ENCODE data around the gene PTPMT1. TPM values are rescaled to one million over a fixed set of nuclear protein-coding genes. Genes with fewer than 3 reads are reported as not detected.
A peak's percentile ranks its signal among the peaks of the same experiment; 100 is the strongest.

PTPMT1 gene
- total RNA-seq, 2 experiments from 2014 or later, result 46.9 to 49.2 TPM

DNA sequence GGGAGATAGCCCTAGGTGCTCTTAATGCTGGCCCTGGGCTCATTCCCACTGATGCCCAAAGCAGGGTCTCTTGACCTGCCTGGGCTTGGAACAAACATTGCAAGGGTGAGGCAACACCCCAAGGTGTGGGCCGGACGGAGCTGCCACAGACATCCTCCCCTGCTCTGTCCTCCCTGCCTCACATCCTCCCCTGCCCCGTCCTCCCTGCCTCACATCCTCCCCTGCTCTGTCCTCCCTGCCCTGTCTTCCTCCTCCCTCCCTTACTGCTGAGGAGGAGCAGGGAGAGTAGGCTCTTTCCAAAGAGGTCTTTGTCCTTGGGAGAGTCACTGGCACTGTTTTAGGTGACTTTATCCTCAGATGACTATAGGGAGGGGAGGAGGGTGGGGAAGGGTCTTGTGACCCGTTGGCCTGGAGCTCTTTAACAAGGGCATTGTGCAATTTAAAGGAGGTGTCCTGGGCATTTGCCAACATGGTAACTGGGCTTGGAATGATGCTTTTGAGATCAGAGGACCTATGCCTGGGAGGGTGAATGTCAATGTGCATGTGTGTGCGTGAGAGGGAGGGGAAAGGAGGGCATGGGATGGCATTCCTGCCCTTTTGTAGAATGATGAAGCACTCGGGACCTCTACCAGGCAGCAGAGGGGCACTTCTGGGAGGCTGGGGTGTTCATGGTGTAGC, 21.8 kb downstream of the PTPMT1 start:
- intact Hi-C loops (cut with micrococcal nuclease), result no loop called here
- peaks cover 3% of the 10 kb centered on the region for H3K27me3 Mint-ChIP-seq (ENCODE audit: low read depth)
- no peak overlapping the region for H3K4me3 Mint-ChIP-seq
- H3K36me3 Mint-ChIP-seq (ENCODE audit: low read depth), result peaks cover 20% of the 10 kb centered on the region
- DNase-seq, result no peak
- no peak overlapping the region for H3K27ac Mint-ChIP-seq
- CTCF ChIA-PET, result no interaction called here
- no peaks in the 10 kb centered on the region for H3K9me3 Mint-ChIP-seq
- peaks cover 6% of the 10 kb centered on the region for H3K4me1 Mint-ChIP-seq (ENCODE audit: low read depth)

DNA sequence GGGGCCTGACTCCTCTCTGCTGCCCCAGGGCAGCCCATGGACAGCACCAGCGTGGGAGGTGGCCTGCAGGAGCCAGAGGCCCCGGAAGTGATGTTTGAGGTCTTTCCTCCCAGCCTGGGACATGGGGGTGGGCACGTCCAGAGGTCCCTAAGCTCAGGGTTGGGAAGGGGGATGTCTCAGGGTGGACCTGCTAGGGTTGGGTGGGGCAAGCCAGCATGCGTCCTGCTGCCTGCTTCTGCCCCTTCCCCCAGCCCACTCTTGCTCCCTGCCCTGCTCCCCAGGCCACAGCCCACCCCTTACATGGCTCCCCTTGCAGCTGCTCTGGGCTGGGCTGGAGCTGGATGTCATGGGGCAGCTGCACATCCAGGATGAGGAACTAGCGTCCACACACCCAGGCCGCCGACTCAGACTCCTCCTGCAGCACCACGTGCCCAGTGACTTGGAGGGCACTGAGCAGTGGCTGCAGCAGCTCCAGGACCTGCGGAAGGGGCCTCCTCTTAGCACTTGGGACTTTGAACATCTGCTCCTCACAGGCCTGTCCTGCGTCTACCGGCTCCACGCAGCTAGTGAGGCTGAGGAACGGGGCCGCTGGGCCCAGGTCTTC, 22.4 kb downstream of the PTPMT1 start:
- H3K4me1 Mint-ChIP-seq (ENCODE audit: low read depth), result peaks cover 11% of the 10 kb centered on the region
- CTCF ChIA-PET, result no interaction called here
- intact Hi-C loops (cut with micrococcal nuclease), result no loop called here

DNA sequence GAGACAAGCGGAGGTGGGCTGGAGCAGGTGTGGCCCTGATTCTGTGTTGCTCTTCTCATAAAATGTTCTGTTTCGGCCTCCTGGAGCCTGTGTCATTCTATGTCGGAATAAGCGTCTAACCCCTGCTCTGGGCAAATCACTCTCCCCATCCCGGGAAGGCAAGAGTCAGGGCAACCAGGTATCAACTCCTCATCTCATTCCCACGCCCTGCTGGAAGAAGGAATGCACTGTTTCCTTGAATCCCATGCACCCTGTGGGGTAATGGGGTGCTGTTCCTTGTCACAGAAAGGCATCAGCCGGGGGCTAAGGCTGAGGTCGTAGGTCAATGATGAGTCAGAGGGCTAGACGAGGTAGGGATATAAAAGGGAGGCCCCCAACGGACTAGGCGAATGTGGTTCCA, 23.7 kb downstream of the PTPMT1 start:
- Mint-ChIP-seq H3K27me3 (ENCODE audit: low read depth) (peaks cover 20% of the 10 kb centered on the region), H3K9me3 (no peaks in the 10 kb centered on the region), H3K36me3 (ENCODE audit: low read depth) (peaks cover 7% of the 10 kb centered on the region), H3K4me3 (no peak overlapping the region), H3K27ac (no peak overlapping the region), H3K4me1 (ENCODE audit: low read depth) (peaks cover 19% of the 10 kb centered on the region)
- intact Hi-C loops (cut with micrococcal nuclease), result no loop called here
- no peak for DNase-seq
- CTCF ChIA-PET, result no interaction called here

More for the DNA sequence above, 22.4 kb downstream of the PTPMT1 start:
- H3K36me3 Mint-ChIP-seq (ENCODE audit: low read depth), result peaks cover 15% of the 10 kb centered on the region
- H3K4me3 Mint-ChIP-seq, result no peak overlapping the region
- DNase-seq, result no peak
- no peaks in the 10 kb centered on the region for H3K9me3 Mint-ChIP-seq
- peaks cover 9% of the 10 kb centered on the region for H3K27me3 Mint-ChIP-seq (ENCODE audit: low read depth)
- no peak overlapping the region for H3K27ac Mint-ChIP-seq

DNA sequence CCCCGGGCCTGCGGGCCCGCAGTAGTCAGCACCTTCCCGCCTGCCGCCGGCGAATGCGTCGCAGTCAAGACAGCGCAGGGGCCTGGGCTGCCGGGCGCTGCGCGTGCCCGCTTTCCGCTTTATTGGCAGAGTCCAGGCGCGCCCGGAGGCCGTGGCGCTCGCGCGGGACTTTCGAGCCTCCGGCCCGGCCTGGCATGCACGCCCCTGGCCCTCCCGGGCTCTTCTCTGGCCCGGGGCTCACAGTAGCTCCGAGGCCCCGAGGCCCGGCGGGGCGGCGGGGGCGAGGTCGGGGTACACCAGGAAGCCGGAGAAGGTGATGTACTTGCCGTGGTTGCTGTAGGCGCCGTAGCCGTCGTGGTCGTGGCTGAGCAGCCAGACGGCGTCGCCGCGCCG, 24.2 kb downstream of the PTPMT1 start:
- intact Hi-C loops (cut with micrococcal nuclease), result no loop called here
- H3K27me3 Mint-ChIP-seq (ENCODE audit: low read depth), result peaks cover 24% of the 10 kb centered on the region
- H3K4me1 Mint-ChIP-seq (ENCODE audit: low read depth), result peaks cover 19% of the 10 kb centered on the region
- CTCF ChIA-PET, result no interaction called here
- H3K4me3 Mint-ChIP-seq, result no peak overlapping the region
- DNase-seq, result no peak
- H3K36me3 Mint-ChIP-seq (ENCODE audit: low read depth), result peaks cover 4% of the 10 kb centered on the region
- H3K9me3 Mint-ChIP-seq, result no peaks in the 10 kb centered on the region
- no peak overlapping the region for H3K27ac Mint-ChIP-seq

DNA sequence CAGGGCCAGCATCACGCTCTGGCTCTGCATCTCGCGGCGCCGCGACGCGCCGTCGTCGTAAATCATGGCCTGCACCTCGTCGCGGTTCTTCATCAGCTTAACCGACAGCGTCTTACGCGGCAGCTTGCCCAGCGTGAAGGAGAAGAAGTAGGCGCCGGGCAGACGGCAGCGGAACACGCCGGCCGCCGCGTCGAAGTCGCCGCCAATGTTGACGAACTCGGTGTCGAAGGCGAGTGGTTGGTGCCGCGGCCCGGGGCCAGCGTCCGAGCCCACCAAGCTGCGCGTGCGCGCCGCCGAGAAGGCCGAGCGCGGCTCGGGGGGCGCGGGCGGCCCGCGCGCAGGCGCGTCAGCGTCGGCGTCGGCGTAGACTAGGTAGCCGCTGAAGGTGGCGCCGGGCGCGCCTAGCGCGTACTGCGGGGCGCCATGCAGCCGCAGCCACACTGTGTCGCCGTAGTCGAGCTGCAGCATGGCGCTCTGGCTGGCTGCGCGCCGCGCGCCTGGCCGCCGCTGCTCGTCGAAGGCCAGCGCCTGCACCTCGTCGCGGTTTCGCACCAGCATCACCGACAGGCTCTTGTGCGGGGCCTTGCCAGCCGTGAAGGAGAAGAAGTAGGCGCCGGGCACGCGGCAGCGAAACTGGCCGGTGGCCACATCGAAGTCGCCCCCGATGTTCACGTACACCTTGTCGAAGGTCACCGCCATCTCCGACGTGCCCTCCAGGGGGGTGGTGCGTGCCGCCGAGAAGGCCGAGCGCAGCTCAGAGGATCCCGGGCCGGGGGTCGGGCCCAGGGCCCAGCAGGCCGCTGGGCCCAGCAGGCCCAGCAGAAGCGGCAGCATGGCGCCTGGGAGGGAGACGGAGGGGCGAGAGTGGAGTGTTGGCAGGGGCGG, 24.8 kb downstream of the PTPMT1 start:
- Mint-ChIP-seq H3K27ac (no peak overlapping the region), H3K36me3 (ENCODE audit: low read depth) (no peaks in the 10 kb centered on the region), H3K4me3 (no peak overlapping the region), H3K4me1 (ENCODE audit: low read depth) (peaks cover 19% of the 10 kb centered on the region), H3K27me3 (ENCODE audit: low read depth) (peaks cover 29% of the 10 kb centered on the region), H3K9me3 (no peaks in the 10 kb centered on the region)
- intact Hi-C loops (cut with micrococcal nuclease), result no loop called here
- DNase-seq, result no peak
- CTCF ChIA-PET, result no interaction called here

DNA sequence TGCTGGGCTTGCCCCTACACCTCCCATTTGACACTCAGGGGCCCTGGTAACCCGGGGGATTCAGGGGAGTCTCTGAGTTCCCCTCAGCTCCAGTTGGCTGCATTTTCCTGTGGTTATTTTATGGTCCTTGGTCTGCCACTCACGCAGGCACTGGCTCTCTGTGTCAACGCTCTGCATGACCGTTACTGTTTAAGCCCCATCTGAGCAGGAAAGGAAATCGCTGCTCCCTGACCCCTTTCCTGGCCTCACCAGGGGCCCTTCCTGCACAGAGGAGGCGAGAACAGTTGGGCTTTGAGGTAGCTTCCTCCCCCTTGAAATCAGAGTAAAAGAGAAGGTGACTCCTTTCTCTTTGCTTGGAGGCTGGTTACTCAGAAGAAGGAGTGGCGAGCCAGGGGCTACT, 26.4 kb downstream of the PTPMT1 start:
- intact Hi-C loops (cut with micrococcal nuclease), result no loop called here
- peaks cover 34% of the 10 kb centered on the region for H3K27me3 Mint-ChIP-seq (ENCODE audit: low read depth)
- CTCF ChIA-PET, result no interaction called here
- H3K9me3 Mint-ChIP-seq, result no peaks in the 10 kb centered on the region
- no peak overlapping the region for H3K4me3 Mint-ChIP-seq
- peak; percentile 24 for DNase-seq
- H3K4me1 Mint-ChIP-seq (ENCODE audit: low read depth), result peaks cover 19% of the 10 kb centered on the region
- H3K36me3 Mint-ChIP-seq (ENCODE audit: low read depth), result no peaks in the 10 kb centered on the region
- no peak overlapping the region for H3K27ac Mint-ChIP-seq

DNA sequence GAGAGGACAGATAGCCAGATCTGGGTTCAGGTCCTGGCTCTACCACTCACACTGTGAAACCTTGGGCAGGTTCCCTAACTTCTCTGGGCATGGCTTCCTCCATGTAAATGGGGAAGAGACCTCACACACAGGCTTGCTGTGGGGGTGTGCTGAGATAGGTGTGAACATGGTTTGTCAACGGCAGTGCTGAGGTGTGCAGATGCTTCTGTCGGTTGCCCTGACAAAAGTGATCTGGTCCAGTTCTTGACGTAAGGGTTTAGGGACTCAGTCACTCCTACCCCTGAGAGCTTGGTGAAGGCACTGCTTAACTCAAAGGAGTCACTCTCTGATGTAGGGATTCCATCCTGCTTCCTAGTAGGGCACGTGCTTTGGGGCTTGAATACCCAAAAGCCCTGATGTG, 26.9 kb downstream of the PTPMT1 start:
- no peak for DNase-seq
- peaks cover 34% of the 10 kb centered on the region for H3K27me3 Mint-ChIP-seq (ENCODE audit: low read depth)
- H3K4me1 Mint-ChIP-seq (ENCODE audit: low read depth), result peaks cover 19% of the 10 kb centered on the region
- intact Hi-C loops (cut with micrococcal nuclease), result no loop called here
- no peaks in the 10 kb centered on the region for H3K36me3 Mint-ChIP-seq (ENCODE audit: low read depth)
- CTCF ChIA-PET, result interaction anchor here (0.6 kb wide), 1 partner anchor 215 kb away, joined by 3 read pairs; no protein-coding TSS in a partner anchor
- H3K4me3 Mint-ChIP-seq, result no peak overlapping the region
- H3K9me3 Mint-ChIP-seq, result no peaks in the 10 kb centered on the region
- H3K27ac Mint-ChIP-seq, result no peak overlapping the region

DNA sequence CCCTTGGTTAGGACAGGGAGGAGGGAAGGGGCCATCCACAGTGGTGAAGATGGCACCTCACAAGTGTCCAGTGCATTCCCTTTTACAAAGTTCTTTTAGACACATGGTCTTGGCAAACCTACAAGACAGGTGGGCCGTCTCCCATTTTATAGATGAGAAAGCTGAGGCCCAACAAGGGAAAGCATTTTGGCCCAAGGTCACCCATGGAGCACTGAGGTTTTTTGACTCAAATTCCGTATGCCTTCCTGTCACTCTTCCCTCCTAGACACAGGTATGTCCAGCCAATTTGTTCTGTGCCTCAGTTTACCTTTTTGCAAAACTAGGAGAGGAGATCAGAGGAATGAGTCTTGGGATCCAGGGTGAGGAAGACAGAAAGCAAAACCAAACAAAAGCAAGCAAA, 27.6 kb downstream of the PTPMT1 start:
- intact Hi-C loops (cut with micrococcal nuclease), result no loop called here
- CTCF ChIA-PET, result interaction anchor here (0.6 kb wide), 1 partner anchor 215 kb away, joined by 3 read pairs; no protein-coding TSS in a partner anchor
- Mint-ChIP-seq H3K4me1 (ENCODE audit: low read depth) (peaks cover 19% of the 10 kb centered on the region), H3K9me3 (no peaks in the 10 kb centered on the region), H3K27me3 (ENCODE audit: low read depth) (peaks cover 34% of the 10 kb centered on the region), H3K27ac (no peak overlapping the region), H3K36me3 (ENCODE audit: low read depth) (no peaks in the 10 kb centered on the region), H3K4me3 (no peak overlapping the region)
- DNase-seq, result no peak

DNA sequence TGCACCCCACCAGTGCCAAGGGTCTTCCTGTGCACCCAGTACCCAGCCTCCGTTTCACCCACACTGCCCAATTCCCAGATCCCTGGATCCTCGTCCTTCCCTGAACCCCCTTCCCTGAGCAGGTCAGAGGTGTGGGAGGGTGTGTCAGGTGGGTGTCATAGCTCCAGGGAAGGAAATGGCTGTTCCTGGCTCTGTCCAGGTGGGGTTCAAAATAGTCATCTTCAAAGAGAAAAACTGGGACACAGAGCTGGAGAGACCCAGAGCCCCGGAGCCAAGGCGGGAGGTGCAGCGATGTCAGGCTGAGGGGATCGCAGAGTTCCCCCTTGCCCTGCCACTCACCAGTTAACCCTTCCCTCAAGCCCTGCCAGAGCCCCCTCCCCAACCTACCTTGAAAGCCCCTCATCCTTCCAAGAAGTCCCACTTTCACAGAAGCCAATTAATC, 28.1 kb downstream of the PTPMT1 start:
- Mint-ChIP-seq H3K4me1 (ENCODE audit: low read depth) (peaks cover 19% of the 10 kb centered on the region), H3K36me3 (ENCODE audit: low read depth) (no peaks in the 10 kb centered on the region), H3K9me3 (no peaks in the 10 kb centered on the region), H3K4me3 (no peak overlapping the region), H3K27me3 (ENCODE audit: low read depth) (peaks cover 34% of the 10 kb centered on the region), H3K27ac (no peak overlapping the region)
- intact Hi-C loops (cut with micrococcal nuclease), result no loop called here
- DNase-seq, result no peak
- CTCF ChIA-PET, result interaction anchor here (0.6 kb wide), 1 partner anchor 312 kb away, joined by 3 read pairs; no protein-coding TSS in a partner anchor

DNA sequence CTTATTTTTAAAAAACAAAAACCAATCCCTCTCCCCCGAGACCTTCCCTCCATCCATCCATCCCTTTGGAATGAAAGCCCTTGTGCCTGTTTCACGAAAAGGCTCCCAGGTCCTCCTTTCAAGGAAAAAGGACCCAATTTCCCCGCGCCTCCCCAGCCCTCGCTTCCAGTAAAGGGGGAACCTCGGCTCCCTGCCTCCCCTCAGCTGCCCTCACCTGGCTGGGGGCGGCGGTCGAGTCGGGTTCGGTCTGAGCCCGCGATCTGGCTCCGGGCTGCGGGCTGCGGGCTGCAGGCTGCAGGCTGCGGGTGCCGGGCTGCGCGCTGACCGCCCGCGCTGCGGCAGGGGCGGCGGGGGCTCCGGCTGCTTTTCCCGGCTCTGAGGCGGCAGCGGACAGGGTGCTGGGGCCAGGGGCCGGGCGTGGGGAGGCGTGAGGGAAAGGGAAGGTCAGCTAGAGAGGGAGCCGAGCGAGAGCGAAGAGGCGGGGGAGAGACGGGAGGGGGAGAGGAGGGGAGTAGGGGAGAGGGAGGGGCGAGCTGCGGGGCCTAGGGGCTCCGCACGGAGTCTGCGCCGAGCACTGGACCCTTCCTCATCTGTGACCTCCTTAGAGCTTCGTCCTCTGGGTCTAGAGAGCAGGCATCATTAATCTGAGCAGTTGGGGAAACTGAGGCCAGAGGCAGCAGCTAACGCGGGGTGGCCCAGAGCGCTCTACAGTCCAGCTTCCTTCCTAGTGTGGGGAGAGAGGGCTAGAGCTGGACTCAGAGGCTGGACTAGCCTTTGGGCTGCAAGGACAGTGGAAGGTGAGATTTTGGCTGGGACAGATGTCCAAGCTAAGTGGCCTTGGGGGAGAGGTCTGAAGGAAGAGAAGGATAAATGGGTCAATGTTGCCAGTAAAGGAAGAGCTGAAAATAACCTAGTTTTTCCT, 28.8 kb downstream of the PTPMT1 start, which contains the start of gene C1QTNF4:
C1QTNF4 (minus strand) TSS at position 478 of the 922 bp plus-strand sequence. CDS start 3,601 bp downstream, outside the sequence.
- no peak within 1 kb of the TSS for H3K4me3 Mint-ChIP-seq
- CTCF ChIA-PET, result interaction anchor here (0.6 kb wide), 1 partner anchor 313 kb away, joined by 3 read pairs; no protein-coding TSS in a partner anchor

DNA sequence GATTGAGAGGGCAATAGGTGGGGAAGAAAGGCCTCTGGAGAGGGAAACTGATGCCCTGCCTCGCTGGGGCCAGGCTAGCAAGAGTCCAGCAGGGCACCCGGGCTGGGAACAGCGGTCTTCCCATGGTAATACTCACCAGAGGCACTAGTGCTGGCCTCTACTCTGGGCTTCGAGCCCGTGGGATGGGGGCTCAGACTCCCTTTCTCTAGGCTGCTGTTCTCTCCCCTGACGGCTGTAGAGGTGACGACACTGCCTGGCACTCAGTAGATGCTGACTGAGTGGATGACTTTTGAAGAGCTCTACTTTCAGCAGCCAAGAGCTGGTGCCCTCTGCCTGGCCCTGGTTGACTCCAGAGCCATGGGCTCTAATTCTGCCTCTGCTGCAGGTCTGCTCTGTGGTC, 29.6 kb downstream of the PTPMT1 start:
- H3K4me1 Mint-ChIP-seq (ENCODE audit: low read depth), result peaks cover 19% of the 10 kb centered on the region
- intact Hi-C loops (cut with micrococcal nuclease), result no loop called here
- H3K27ac Mint-ChIP-seq, result no peak overlapping the region
- no peaks in the 10 kb centered on the region for H3K36me3 Mint-ChIP-seq (ENCODE audit: low read depth)
- H3K4me3 Mint-ChIP-seq, result no peak overlapping the region
- H3K9me3 Mint-ChIP-seq, result no peaks in the 10 kb centered on the region
- CTCF ChIA-PET, result no interaction called here
- H3K27me3 Mint-ChIP-seq (ENCODE audit: low read depth), result peaks cover 34% of the 10 kb centered on the region
- DNase-seq, result no peak

More for the DNA sequence above, 28.8 kb downstream of the PTPMT1 start, which contains the start of gene C1QTNF4:
- H3K27ac Mint-ChIP-seq, result no peak within 1 kb of the TSS
- no peak for DNase-seq
- H3K4me1 Mint-ChIP-seq (ENCODE audit: low read depth), result peaks cover 19% of the 10 kb centered on the region
- peaks cover 34% of the 10 kb centered on the region for H3K27me3 Mint-ChIP-seq (ENCODE audit: low read depth)
- no peaks in the 10 kb centered on the region for H3K9me3 Mint-ChIP-seq
- no peaks in the 10 kb centered on the region for H3K36me3 Mint-ChIP-seq (ENCODE audit: low read depth)
- intact Hi-C loops (cut with micrococcal nuclease), result no loop called here

All from activated naive CD4-positive, alpha-beta T cell treated with anti-CD3 and anti-CD28 coated beads for 36 hours (primary cell).